HepG2 (cell line): ENCODE results near the gene SLF1. TPM values are rescaled to one million over a fixed set of nuclear protein-coding genes. Genes with fewer than 3 reads are reported as not detected.

Source experiments
- HOXA3 ChIP-seq: sonication (generic); formaldehyde crosslinking; IDR thresholded peaks from 2 replicates; pipeline ENCODE4 v1.5.0; 2020; ENCODE audit warnings: missing genetic modification reagents
- LCORL ChIP-seq, 2 experiments: fragments of 450-650 bp in 1 of 2; sonication (generic) in 1 of 2; formaldehyde crosslinking in 1 of 2; IDR thresholded peaks; 2 replicates each; pipeline versions ENCODE4 v1.5.0 to v1.6.1; 2017 to 2020; ENCODE audit warnings: antibody characterized with exemption in 1 of 2, missing genetic modification reagents in 1 of 2
- MYC ChIP-seq: sonication (generic); formaldehyde crosslinking; IDR thresholded peaks from 2 replicates; pipeline ENCODE4 v1.9.0; 2021; ENCODE audit warnings: missing genetic modification reagents, borderline replicate concordance
- NPAS2 ChIP-seq: sonication (generic); formaldehyde crosslinking; IDR thresholded peaks from 2 replicates; pipeline ENCODE4 v1.8.0; 2022; ENCODE audit warnings: mild to moderate bottlenecking, missing genetic modification reagents, borderline replicate concordance
- PCBP2 ChIP-seq: fragments of 200-400 bp; formaldehyde crosslinking; optimal IDR thresholded peaks from 2 replicates; pipeline ENCODE3; 2018; ENCODE audit warnings: low read length, low read depth; ENCODE audit not compliant: poor library complexity, severe bottlenecking
- SAP130 ChIP-seq: IDR thresholded peaks from 2 replicates; pipeline ENCODE4 v1.6.1; 2016; ENCODE audit warnings: low read depth
- ZFP82 ChIP-seq: sonication (generic); formaldehyde crosslinking; IDR thresholded peaks from 2 replicates; pipeline ENCODE4 v1.5.1; 2020; ENCODE audit warnings: mild to moderate bottlenecking, missing genetic modification reagents, borderline replicate concordance
- ZMYM4 ChIP-seq: sonication (generic); formaldehyde crosslinking; IDR thresholded peaks from 2 replicates; pipeline ENCODE4 v1.8.1; 2023; ENCODE audit warnings: mild to moderate bottlenecking, missing genetic modification reagents
- ZNF335 ChIP-seq: sonication (generic); formaldehyde crosslinking; IDR thresholded peaks from 2 replicates; pipeline ENCODE4 v1.4.0; 2020; ENCODE audit warnings: missing genetic modification reagents
- ZNF367 ChIP-seq: sonication (generic); formaldehyde crosslinking; IDR thresholded peaks from 2 replicates; pipeline ENCODE4 v1.4.0; 2020; ENCODE audit warnings: missing genetic modification reagents, borderline replicate concordance
- ZNF598 ChIP-seq: sonication (generic); formaldehyde crosslinking; IDR thresholded peaks from 2 replicates; pipeline ENCODE4 v1.5.1; 2020; ENCODE audit warnings: mild to moderate bottlenecking, missing genetic modification reagents, borderline replicate concordance
- ZNF839 ChIP-seq: sonication (generic); formaldehyde crosslinking; IDR thresholded peaks from 2 replicates; pipeline ENCODE4 v1.4.0; 2020; ENCODE audit warnings: missing genetic modification reagents, mild to moderate bottlenecking, borderline replicate concordance
- polyA plus RNA-seq, 8 experiments: library from polyadenylated mRNA; depleted of rRNA in 3 of 8; stranded (reverse) in 7 of 8; unstranded in 1 of 8; fragments of >200 nt; fragmentation: Illumina TruSeq in 4 of 8; extraction: Trizol in 4 of 8; gene quantifications; 2 replicates each; pipeline versions ENCODE4 v1.2.1 to v1.2.3, GENCODE V29; 2011 to 2016; ENCODE audit warnings: low read depth in 4 of 8, missing spikeins in 1 of 8, mixed read lengths in 1 of 8; ENCODE audit not compliant: insufficient read depth in 1 of 8
- total RNA-seq, 5 experiments: library from RNA; depleted of rRNA; stranded (reverse); fragments of >200 nt; fragmentation: Illumina TruSeq; extraction: Trizol; gene quantifications; 2 replicates each; pipeline ENCODE4 v1.2.3, GENCODE V29; 2016; ENCODE audit warnings: low read depth in 1 of 5
- TF ChIP-seq, protein P1 (sequence below): sonication (generic); formaldehyde crosslinking; conservative IDR thresholded peaks from 2 replicates; pipeline ENCODE4 v1.8.0; 2022; ENCODE audit warnings: mild to moderate bottlenecking, moderate library complexity, missing genetic modification reagents
- TF ChIP-seq, protein P2 (sequence below), 2 experiments: fragments of 450-650 bp in 1 of 2; sonication (generic) in 1 of 2; formaldehyde crosslinking in 1 of 2; IDR thresholded peaks; 2 replicates each; pipeline versions ENCODE4 v1.6.1 to v1.8.0; 2016 to 2022; ENCODE audit warnings: antibody characterized with exemption in 1 of 2, mild to moderate bottlenecking in 1 of 2, missing genetic modification reagents in 1 of 2
- TF ChIP-seq, protein P3 (sequence below): sonication (generic); formaldehyde crosslinking; IDR thresholded peaks from 2 replicates; pipeline ENCODE4 v1.4.0; 2020; ENCODE audit warnings: missing genetic modification reagents

SLF1 gene
- total and polyA plus RNA-seq, 2 of the 13 experiments (the other 11 are each of a cell fraction or from before 2014, with no cell fraction given): 2.1 to 9.1 TPM

DNA sequence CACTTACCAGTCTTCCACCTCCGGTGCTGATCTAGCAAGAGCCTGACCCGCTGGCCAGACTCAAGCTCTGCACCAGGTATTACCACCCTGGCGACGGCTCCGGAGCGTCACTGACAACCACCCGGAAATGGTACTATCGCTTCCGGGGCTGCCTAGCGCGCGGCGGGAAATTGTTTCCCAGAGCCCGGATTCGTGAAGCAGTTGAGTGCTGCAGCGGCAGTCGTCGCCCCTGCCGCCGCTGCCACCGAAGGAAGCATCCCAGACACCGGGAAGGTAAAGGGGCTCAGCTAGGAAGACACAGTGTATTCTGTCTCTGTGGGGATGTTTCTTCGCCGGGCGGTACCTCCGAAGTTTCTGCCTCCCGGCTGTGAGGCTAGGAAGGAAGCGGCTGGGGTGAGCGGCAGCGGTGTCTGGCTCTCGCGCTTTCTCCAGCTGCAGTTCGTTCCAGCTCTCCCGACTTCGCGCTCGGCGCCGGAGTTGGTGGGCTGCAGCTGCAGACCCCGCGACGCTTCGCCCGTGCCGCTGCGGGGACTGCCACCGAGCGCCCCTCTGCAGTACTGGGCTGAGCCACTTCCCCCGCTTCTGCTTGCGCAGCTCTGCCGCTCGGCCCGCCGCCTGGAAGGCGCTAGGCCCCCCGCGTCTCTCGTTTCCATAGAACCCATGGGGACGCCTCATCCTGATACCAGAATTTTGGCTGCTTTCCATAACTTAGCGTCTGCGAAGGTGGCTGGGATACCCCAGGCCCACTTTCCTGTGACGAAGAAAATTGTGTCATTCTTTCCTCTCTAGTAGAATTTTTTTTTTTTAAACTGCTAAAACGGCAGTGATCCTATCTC lies at the start of gene SLF1, which contains the start of gene KIAA0825 (continued):
- TF ChIP-seq ZFP82 (CRISPR knock-in tag) (0 out of 2 replicates have a peak, but pooled peaks have one; percentile 12), SAP130 (CRISPR knock-in tag) (peak; percentile 99), ZNF839 (CRISPR knock-in tag) (peak; percentile 39; the same call in 1 of the 2 replicates), HOXA3 (CRISPR knock-in tag) (peak; percentile 69), ZMYM4 (CRISPR knock-in tag) (peak; percentile 61; the same call in 1 of the 2 replicates), ZNF367 (CRISPR knock-in tag) (peak; percentile 69; the same call in 1 of the 2 replicates), ZNF335 (CRISPR knock-in tag) (0 out of 2 replicates have a peak, but pooled peaks have one; percentile 28), PCBP2 (no peak), ZNF598 (CRISPR knock-in tag) (peak; percentile 67; the same call in 1 of the 2 replicates), NPAS2 (no peak), LCORL (IDR thresholded peaks at IDR 0.05) (no peak), LCORL (CRISPR knock-in tag; IDR thresholded peaks at IDR 0.05) (no peak), MYC (CRISPR knock-in tag) (peak; percentile 46; the same call in 1 of the 2 replicates)
- TF ChIP-seq, protein P1, sequence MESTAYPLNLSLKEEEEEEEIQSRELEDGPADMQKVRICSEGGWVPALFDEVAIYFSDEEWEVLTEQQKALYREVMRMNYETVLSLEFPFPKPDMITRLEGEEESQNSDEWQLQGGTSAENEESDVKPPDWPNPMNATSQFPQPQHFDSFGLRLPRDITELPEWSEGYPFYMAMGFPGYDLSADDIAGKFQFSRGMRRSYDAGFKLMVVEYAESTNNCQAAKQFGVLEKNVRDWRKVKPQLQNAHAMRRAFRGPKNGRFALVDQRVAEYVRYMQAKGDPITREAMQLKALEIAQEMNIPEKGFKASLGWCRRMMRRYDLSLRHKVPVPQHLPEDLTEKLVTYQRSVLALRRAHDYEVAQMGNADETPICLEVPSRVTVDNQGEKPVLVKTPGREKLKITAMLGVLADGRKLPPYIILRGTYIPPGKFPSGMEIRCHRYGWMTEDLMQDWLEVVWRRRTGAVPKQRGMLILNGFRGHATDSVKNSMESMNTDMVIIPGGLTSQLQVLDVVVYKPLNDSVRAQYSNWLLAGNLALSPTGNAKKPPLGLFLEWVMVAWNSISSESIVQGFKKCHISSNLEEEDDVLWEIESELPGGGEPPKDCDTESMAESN (CRISPR knock-in tag): peak; percentile 74
- TF ChIP-seq, protein P2, sequence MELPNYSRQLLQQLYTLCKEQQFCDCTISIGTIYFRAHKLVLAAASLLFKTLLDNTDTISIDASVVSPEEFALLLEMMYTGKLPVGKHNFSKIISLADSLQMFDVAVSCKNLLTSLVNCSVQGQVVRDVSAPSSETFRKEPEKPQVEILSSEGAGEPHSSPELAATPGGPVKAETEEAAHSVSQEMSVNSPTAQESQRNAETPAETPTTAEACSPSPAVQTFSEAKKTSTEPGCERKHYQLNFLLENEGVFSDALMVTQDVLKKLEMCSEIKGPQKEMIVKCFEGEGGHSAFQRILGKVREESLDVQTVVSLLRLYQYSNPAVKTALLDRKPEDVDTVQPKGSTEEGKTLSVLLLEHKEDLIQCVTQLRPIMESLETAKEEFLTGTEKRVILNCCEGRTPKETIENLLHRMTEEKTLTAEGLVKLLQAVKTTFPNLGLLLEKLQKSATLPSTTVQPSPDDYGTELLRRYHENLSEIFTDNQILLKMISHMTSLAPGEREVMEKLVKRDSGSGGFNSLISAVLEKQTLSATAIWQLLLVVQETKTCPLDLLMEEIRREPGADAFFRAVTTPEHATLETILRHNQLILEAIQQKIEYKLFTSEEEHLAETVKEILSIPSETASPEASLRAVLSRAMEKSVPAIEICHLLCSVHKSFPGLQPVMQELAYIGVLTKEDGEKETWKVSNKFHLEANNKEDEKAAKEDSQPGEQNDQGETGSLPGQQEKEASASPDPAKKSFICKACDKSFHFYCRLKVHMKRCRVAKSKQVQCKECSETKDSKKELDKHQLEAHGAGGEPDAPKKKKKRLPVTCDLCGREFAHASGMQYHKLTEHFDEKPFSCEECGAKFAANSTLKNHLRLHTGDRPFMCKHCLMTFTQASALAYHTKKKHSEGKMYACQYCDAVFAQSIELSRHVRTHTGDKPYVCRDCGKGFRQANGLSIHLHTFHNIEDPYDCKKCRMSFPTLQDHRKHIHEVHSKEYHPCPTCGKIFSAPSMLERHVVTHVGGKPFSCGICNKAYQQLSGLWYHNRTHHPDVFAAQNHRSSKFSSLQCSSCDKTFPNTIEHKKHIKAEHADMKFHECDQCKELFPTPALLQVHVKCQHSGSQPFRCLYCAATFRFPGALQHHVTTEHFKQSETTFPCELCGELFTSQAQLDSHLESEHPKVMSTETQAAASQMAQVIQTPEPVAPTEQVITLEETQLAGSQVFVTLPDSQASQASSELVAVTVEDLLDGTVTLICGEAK (IDR thresholded peaks at IDR 0.05): peak; percentile 96
- TF ChIP-seq, protein P2 (CRISPR knock-in tag; IDR thresholded peaks at IDR 0.05): peak; percentile 22; the same call in 1 of the 2 replicates
- TF ChIP-seq, protein P3, sequence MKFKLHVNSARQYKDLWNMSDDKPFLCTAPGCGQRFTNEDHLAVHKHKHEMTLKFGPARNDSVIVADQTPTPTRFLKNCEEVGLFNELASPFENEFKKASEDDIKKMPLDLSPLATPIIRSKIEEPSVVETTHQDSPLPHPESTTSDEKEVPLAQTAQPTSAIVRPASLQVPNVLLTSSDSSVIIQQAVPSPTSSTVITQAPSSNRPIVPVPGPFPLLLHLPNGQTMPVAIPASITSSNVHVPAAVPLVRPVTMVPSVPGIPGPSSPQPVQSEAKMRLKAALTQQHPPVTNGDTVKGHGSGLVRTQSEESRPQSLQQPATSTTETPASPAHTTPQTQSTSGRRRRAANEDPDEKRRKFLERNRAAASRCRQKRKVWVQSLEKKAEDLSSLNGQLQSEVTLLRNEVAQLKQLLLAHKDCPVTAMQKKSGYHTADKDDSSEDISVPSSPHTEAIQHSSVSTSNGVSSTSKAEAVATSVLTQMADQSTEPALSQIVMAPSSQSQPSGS (CRISPR knock-in tag): peak; percentile 53; the same call in 1 of the 2 replicates
